ENCODE data around the gene REST. TPM values are rescaled to one million over a fixed set of nuclear protein-coding genes. Genes with fewer than 3 reads are reported as not detected.

REST gene
- total RNA-seq, 6 experiments from 2014 or later, result 48.0 to 53.4 (median 52.1) TPM

GRCh38 chr4:56958111-56958517 lies 50.4 kb downstream of the REST start:
- no peak for TF ChIP-seq CTCF (IDR thresholded peaks at IDR 0.05)
- peak; percentile 94 for DNase-seq
- H3K9me3 Mint-ChIP-seq, result no peaks in the 10 kb centered on the region
- H3K36me3 Mint-ChIP-seq (ENCODE audit: low read depth), result peaks cover 14% of the 10 kb centered on the region
- H3K27me3 Mint-ChIP-seq (ENCODE audit: insufficient read depth), result no peaks in the 10 kb centered on the region
- peak overlapping the region; percentile 65 for H3K4me3 Mint-ChIP-seq
- H3K27ac Mint-ChIP-seq, result peak overlapping the region; percentile 84
- H3K4me1 Mint-ChIP-seq (ENCODE audit: low read depth), result peaks cover 20% of the 10 kb centered on the region

GRCh38 chr4:56959100-56959499 lies 51.4 kb downstream of the REST start:
- peak overlapping the region; percentile 84 for H3K27ac Mint-ChIP-seq
- peaks cover 20% of the 10 kb centered on the region for H3K4me1 Mint-ChIP-seq (ENCODE audit: low read depth)
- peaks cover 14% of the 10 kb centered on the region for H3K36me3 Mint-ChIP-seq (ENCODE audit: low read depth)
- H3K4me3 Mint-ChIP-seq, result no peak overlapping the region
- H3K27me3 Mint-ChIP-seq (ENCODE audit: insufficient read depth), result no peaks in the 10 kb centered on the region
- no peak for TF ChIP-seq CTCF (IDR thresholded peaks at IDR 0.05)
- no peaks in the 10 kb centered on the region for H3K9me3 Mint-ChIP-seq
- DNase-seq, result no peak

- Mint-ChIP-seq H3K27ac (no peak overlapping the region), H3K27me3 (ENCODE audit: insufficient read depth) (no peaks in the 10 kb centered on the region), H3K4me3 (no peak overlapping the region), H3K9me3 (no peaks in the 10 kb centered on the region), H3K36me3 (ENCODE audit: low read depth) (peaks cover 25% of the 10 kb centered on the region), H3K4me1 (ENCODE audit: low read depth) (peaks cover 20% of the 10 kb centered on the region)
- DNase-seq, result no peak
- TF ChIP-seq CTCF (IDR thresholded peaks at IDR 0.05), result no peak
Measured at GRCh38 chr4:56961107-56961500, 53.4 kb downstream of the REST start.

GRCh38 chr4:56971383-56971782 lies 63.7 kb downstream of the REST start:
- Mint-ChIP-seq H3K36me3 (ENCODE audit: low read depth) (peaks cover 40% of the 10 kb centered on the region), H3K27me3 (ENCODE audit: insufficient read depth) (no peaks in the 10 kb centered on the region), H3K9me3 (peaks cover 10% of the 10 kb centered on the region), H3K27ac (no peak overlapping the region), H3K4me1 (ENCODE audit: low read depth) (peaks cover 14% of the 10 kb centered on the region), H3K4me3 (no peak overlapping the region)
- TF ChIP-seq CTCF (IDR thresholded peaks at IDR 0.05), result no peak
- no peak for DNase-seq

DNA sequence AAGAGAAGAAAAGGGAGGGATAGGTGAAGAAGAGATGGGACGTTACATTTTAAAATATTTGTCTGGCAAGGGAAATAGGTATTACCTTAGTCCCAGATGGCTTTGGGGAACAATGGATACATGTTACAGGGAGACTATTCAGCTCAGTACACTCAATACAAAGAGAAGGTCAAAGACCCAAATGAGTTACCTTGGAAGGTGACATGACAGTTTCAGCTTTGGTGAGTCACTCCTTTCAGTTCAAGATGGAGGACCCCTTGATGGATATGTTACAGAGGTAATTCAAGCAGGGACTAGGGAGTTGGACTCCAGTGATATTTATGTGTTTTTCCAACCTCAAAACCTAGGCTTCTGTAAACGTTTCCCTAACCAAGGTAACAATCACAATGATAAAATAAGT lies 64.7 kb downstream of the REST start:
- Mint-ChIP-seq H3K4me3 (no peak overlapping the region), H3K36me3 (ENCODE audit: low read depth) (peaks cover 38% of the 10 kb centered on the region), H3K4me1 (ENCODE audit: low read depth) (peaks cover 14% of the 10 kb centered on the region), H3K9me3 (peaks cover 10% of the 10 kb centered on the region), H3K27ac (no peak overlapping the region), H3K27me3 (ENCODE audit: insufficient read depth) (no peaks in the 10 kb centered on the region)
- no peak for TF ChIP-seq CTCF (IDR thresholded peaks at IDR 0.05)
- no peak for DNase-seq

GRCh38 chr4:56972809-56973208 lies 65.1 kb downstream of the REST start:
- Mint-ChIP-seq H3K9me3 (peaks cover 10% of the 10 kb centered on the region), H3K4me1 (ENCODE audit: low read depth) (peaks cover 14% of the 10 kb centered on the region), H3K36me3 (ENCODE audit: low read depth) (peaks cover 38% of the 10 kb centered on the region), H3K27ac (no peak overlapping the region), H3K27me3 (ENCODE audit: insufficient read depth) (peaks cover 4% of the 10 kb centered on the region; the same call in 1 of the 2 replicates), H3K4me3 (no peak overlapping the region)
- TF ChIP-seq CTCF (IDR thresholded peaks at IDR 0.05), result no peak
- DNase-seq, result no peak

All from HFFc6 (cell line).